Gastrocnemius medialis (tissue), 4 donors: ENCODE results near the gene SLC22A9. TPM values are rescaled to one million over a fixed set of nuclear protein-coding genes. Genes with fewer than 3 reads are reported as not detected.

ENCODE experiments used
- ATAC-seq, 2 donors: fragments of 150-250 bp; one replicate each; pipeline ENCODE4 v1.9.1; 2016
- DNase-seq, 2 donors: peaks; one replicate each; pipeline ENCODE4 v3.0.0-alpha.2; 2019
- H3K27ac ChIP-seq, 4 donors: fragments of 200-600 bp; sonication (generic); 1 replicate in 1 of 4; 2 replicates in 3 of 4; pipeline ENCODE4 v1.5.1; 2016 to 2018; ENCODE audit warnings: mild to moderate bottlenecking in 2 of 4, moderate library complexity in 1 of 4
- H3K27me3 ChIP-seq, 3 donors: fragments of 200-600 bp; sonication (generic) in 2 of 3; 1 replicate in 1 of 3; 2 replicates in 2 of 3; pipeline versions ENCODE4 v1.5.1 to v1.6.0; 2016 to 2019; ENCODE audit warnings: mild to moderate bottlenecking in 1 of 3, moderate library complexity in 1 of 3
- H3K36me3 ChIP-seq, 2 donors: fragments of 200-600 bp; sonication (generic) in 1 of 2; one replicate each; pipeline ENCODE4 v1.5.1; 2017 to 2018
- H3K4me1 ChIP-seq, 2 donors: fragments of 200-600 bp; sonication (generic) in 1 of 2; one replicate each; pipeline ENCODE4 v1.5.1; 2016 to 2017; ENCODE audit warnings: mild to moderate bottlenecking in 2 of 2
- H3K4me3 ChIP-seq, 4 donors: fragments of 200-600 bp; sonication (generic) in 3 of 4; 1 replicate in 1 of 4; 2 replicates in 3 of 4; pipeline ENCODE4 v1.5.1; 2016 to 2019; ENCODE audit warnings: mild to moderate bottlenecking in 2 of 4
- H3K9me3 ChIP-seq, 3 donors: fragments of 200-600 bp; sonication (generic) in 2 of 3; 1 replicate in 1 of 3; 2 replicates in 2 of 3; pipeline ENCODE4 v1.5.1; 2016 to 2019
- CTCF ChIP-seq, 5 experiments: fragments of 450-650 bp in 3 of 5; fragments of 200-600 bp in 2 of 5; sonication (generic) in 2 of 5; IDR thresholded peaks in 4 of 5; conservative IDR thresholded peaks in 1 of 5; 1 replicate in 4 of 5; 2 replicates in 1 of 5; pipeline ENCODE4 v1.5.1; 2016 to 2019; ENCODE audit warnings: antibody characterized with exemption in 5 of 5, mild to moderate bottlenecking in 3 of 5, moderate library complexity in 3 of 5
- POLR2A ChIP-seq, 2 donors: fragments of 450-650 bp; IDR thresholded peaks; one replicate each; pipeline ENCODE4 v1.6.1; 2017; ENCODE audit warnings: antibody characterized with exemption in 2 of 2, mild to moderate bottlenecking in 2 of 2, moderate library complexity in 2 of 2
- in situ Hi-C, 4 donors: fragments of 200-750 bp; cut with MboI; loops; one replicate each; pipeline versions ENCODE4 v1.15.0 to v1.8.0; 2017; ENCODE audit warnings: low sequenced_read_pairs in 4 of 4
- intact Hi-C: fragments of 100-400 bp; cut with DNase I; formaldehyde crosslinking; loops from one replicate; pipeline ENCODE4 v1.15.1; 2023; ENCODE audit warnings: low total_unique reads
- total RNA-seq, 4 donors: library from RNA; depleted of rRNA; stranded (reverse); fragments of >200 nt; gene quantifications; one replicate each; pipeline versions ENCODE4 v1.1.0 to v1.2.3, GENCODE V29; 2016

The SLC22A9 gene
- total RNA-seq, 4 donors from 2014 or later: 0.09 TPM; not detected in 3

GRCh38 chr11:63352144-63352543 is 17.4 kb upstream of the SLC22A9 start:
- in situ Hi-C loops (no loop called here), intact Hi-C loops (no loop called here)
- no peaks in the 10 kb centered on the region for H3K9me3 ChIP-seq
- no peak overlapping the region for H3K4me3 ChIP-seq
- H3K36me3 ChIP-seq: no peaks in the 10 kb centered on the region
- no peak overlapping the region for H3K27ac ChIP-seq
- no peak for ATAC-seq
- DNase-seq: no peak
- H3K4me1 ChIP-seq: no peaks in the 10 kb centered on the region
- no peaks in the 10 kb centered on the region for H3K27me3 ChIP-seq
- no peak for TF ChIP-seq POLR2A (IDR thresholded peaks at IDR 0.05)
- TF ChIP-seq CTCF (IDR thresholded peaks at IDR 0.05 in 4 of 5, conservative IDR thresholded peaks at IDR 0.05 in 1 of 5): no peak

GRCh38 chr11:63362196-63362793 is 7.3 kb upstream of the SLC22A9 start:
- Histone ChIP-seq H3K36me3 (no peaks in the 10 kb centered on the region), H3K9me3 (no peaks in the 10 kb centered on the region), H3K4me3 (no peak overlapping the region), H3K27ac (no peak overlapping the region), H3K27me3 (no peaks in the 10 kb centered on the region), H3K4me1 (no peaks in the 10 kb centered on the region)
- no peak for TF ChIP-seq CTCF (IDR thresholded peaks at IDR 0.05 in 4 of 5, conservative IDR thresholded peaks at IDR 0.05 in 1 of 5)
- no peak for TF ChIP-seq POLR2A (IDR thresholded peaks at IDR 0.05)
- intact Hi-C loops (no loop called here), in situ Hi-C loops (no loop called here)
- DNase-seq (no peak), ATAC-seq (no peak)

GRCh38 chr11:63369971-63370588 is 495 bp downstream of the SLC22A9 start:
- ATAC-seq: no peak
- intact Hi-C loops: no loop called here
- H3K27ac ChIP-seq: no peak overlapping the region
- H3K27me3 ChIP-seq: no peaks in the 10 kb centered on the region
- H3K36me3 ChIP-seq: no peaks in the 10 kb centered on the region
- H3K4me3 ChIP-seq: no peak overlapping the region
- no peaks in the 10 kb centered on the region for H3K4me1 ChIP-seq
- TF ChIP-seq CTCF (IDR thresholded peaks at IDR 0.05 in 4 of 5, conservative IDR thresholded peaks at IDR 0.05 in 1 of 5) (no peak), POLR2A (IDR thresholded peaks at IDR 0.05) (no peak)
- DNase-seq: no peak
- no peaks in the 10 kb centered on the region for H3K9me3 ChIP-seq
- in situ Hi-C loops: no loop called here

- Histone ChIP-seq H3K4me1 (no peaks in the 10 kb centered on the region), H3K4me3 (no peak overlapping the region), H3K9me3 (no peaks in the 10 kb centered on the region), H3K27me3 (no peaks in the 10 kb centered on the region), H3K36me3 (no peaks in the 10 kb centered on the region), H3K27ac (no peak overlapping the region)
- ATAC-seq (no peak), DNase-seq (no peak)
- in situ Hi-C loops: no loop called here
- intact Hi-C loops: no loop called here
- TF ChIP-seq POLR2A (IDR thresholded peaks at IDR 0.05) (no peak), CTCF (IDR thresholded peaks at IDR 0.05 in 4 of 5, conservative IDR thresholded peaks at IDR 0.05 in 1 of 5) (no peak)
These were observed 1.8 kb downstream of the SLC22A9 start for GRCh38 chr11:63371396-63371795.
